Measurements from ENCODE around the gene KCNG4.
"Not testable (repeated sequence)": the region's sequence is repeated elsewhere in the genome, so short reads cannot be mapped to it uniquely, and the experiment has no call there.

Gene KCNG4

DNA sequence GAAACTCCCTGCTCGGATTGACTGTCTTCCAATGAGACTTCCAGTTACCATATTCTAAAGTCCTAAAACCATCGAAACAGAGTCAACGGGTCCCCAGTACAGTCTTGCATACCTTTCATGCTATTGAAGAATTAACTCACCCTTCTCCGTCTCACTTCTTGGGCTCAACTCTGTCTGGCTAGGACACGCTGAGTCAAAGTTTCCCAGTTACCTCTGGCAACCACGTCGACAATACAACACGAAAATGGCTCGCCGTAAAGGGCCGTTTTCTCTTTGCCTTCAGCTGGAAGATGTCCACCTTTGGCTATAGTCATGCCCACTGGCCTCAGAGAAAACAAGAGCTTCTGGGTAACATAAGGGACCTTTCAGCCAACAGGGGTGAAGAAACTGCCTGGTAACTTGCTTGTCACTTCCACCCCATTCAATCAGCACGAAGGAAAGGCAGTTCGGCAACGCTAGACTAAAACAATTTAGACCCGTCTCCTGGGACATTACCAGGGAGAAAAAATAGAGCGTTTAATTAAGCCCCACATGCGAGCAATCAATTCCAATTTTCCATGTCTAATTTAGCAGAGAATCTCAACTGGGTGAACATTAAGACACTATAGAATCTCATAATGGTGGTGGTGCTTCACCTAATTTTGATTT is 21.5 kb downstream of the KCNG4 start:
- in situ Hi-C loops (cut with MboI; ENCODE audit: low pct_unique_long_range_greater_than_20kb, low sequenced_read_pairs) = no loop called here
- DNase-seq = no peak

DNA sequence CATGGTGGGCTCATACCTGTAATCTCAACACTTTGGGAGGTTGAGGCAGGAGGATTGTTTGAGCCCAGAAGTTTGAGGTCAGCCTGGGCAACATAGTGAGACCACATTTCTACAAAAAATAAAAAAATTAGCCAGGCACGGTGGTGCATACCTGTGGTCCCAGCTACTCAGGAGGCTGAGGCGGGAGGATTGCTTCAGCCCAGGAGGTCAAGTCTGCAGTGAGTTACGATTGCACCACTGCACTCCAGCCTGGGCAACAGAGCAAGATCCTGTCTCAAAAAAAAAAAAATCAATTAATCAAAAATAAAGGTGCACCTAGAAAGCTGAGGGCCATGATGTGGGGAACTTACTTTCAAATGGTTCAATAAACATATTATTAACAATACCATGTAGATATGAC is 23.7 kb downstream of the KCNG4 start:
- in situ Hi-C loops (cut with MboI; ENCODE audit: low pct_unique_long_range_greater_than_20kb, low sequenced_read_pairs); DNase-seq: not testable (repeated sequence)

DNA sequence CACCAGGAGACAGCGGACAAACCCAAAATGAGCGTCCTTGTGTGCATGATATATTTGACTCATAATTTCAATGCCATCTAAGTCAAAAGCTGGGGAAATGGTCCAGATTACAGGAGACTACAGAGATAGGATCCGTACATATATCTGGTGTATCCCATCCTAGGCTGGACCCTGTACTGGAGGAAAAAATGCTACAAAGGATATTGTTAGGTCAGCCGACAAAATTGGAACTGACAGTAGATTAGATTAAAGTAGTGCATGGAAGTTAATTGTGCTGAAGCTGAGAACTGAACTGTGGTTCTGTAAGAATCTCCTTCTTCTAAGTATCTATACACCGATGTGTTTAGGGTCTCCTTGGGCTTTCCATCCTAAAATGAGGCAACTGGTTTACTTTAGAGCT is 24.3 kb downstream of the KCNG4 start:
- in situ Hi-C loops (cut with MboI; ENCODE audit: low pct_unique_long_range_greater_than_20kb, low sequenced_read_pairs) = no loop called here

DNA sequence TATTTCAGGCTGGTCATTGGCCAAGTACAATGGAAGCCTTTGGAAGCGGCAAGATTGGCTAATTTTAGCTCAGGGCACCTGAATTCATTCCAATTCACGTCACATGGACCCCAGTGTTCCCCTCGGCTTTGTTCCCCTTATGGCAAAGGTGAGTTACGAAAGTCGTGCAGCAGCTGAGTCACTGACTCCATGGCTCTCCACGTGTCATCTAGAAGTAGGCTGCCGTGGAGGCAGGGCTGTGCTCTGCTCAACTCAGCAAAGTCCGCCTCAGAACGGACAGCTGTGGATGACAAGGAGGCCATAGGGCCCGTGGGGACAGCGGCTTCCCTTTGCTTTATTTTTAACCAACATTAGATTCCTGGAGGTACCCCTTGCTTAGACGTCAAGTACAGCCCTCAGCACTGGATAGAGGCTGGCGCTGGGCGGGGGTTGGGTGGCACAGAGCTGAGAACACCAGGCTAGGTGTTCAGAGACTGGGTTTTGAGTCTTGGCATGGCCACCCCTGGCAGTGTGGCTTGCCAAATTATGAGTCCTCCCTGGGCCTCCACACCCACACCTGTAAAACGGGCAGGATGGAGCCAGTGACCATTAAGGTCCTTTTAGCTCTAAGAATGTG is 25.3 kb downstream of the KCNG4 start:
- in situ Hi-C loops (cut with MboI; ENCODE audit: low pct_unique_long_range_greater_than_20kb, low sequenced_read_pairs) = no loop called here

More for the DNA sequence above, 24.3 kb downstream of the KCNG4 start:
- no peak for DNase-seq

DNA sequence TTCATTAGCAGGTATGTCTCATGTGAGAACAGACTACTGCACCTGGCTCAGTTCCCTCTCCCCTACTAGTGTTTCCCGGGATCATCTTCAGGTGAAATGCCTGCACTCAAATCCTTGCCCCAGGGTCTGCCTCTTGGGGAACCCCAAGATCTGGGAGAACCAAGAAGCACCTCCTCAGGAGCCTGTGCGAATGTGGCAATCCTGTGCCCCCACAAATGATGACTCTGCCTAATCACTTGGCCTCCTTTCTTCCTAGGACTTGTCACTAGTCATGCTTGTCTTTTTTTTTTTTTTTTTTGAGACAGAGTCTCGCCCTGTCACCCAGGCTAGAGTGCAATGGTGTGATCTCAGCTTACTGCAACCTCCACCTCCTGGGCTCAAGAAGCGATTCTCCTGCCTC is 27.2 kb downstream of the KCNG4 start:
- in situ Hi-C loops (cut with MboI; ENCODE audit: low pct_unique_long_range_greater_than_20kb, low sequenced_read_pairs) = no loop called here
- no peak for DNase-seq

More for the DNA sequence above, 25.3 kb downstream of the KCNG4 start:
- no peak for DNase-seq

DNA sequence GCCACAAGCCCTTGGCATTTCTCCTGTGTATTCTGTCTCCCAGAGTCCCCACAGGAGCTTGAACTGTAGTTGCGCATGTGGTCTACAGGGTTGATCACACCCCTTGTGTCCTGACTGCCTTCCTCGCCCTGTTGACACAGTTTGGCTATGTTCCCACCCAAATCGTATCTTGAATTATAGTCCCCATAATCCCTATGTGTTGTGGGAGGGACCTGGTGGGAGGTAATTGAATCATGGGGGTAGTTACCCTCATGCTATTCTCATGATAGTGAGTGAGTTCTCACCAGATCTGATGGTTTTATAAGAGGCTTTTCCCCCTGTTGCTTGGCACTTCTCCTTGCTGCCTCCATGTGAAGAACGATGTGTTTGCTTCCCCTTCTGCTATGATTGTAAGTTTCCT is 27.7 kb downstream of the KCNG4 start:
- in situ Hi-C loops (cut with MboI; ENCODE audit: low pct_unique_long_range_greater_than_20kb, low sequenced_read_pairs) = no loop called here
- no peak for DNase-seq

DNA sequence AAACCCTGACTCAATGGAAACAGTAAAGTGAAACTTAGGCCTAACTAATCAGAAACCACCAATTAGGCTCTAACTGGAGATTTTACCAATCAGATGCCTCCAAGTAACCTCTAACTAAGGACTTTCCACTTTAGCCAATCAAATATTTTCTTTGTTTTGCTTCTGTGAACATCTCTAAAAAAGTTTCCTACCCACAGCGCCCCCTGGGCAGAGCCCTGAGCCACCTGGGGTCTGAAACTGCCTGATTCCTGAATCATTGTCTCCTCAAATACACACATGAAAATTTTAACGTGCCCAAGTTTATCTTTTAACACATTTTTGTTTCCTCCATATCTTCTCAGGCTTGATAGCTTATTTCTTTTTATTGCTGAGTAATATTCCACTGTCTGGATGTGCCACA is 29.8 kb downstream of the KCNG4 start:
- in situ Hi-C loops (cut with MboI; ENCODE audit: low pct_unique_long_range_greater_than_20kb, low sequenced_read_pairs) = no loop called here
- no peak for DNase-seq

DNA sequence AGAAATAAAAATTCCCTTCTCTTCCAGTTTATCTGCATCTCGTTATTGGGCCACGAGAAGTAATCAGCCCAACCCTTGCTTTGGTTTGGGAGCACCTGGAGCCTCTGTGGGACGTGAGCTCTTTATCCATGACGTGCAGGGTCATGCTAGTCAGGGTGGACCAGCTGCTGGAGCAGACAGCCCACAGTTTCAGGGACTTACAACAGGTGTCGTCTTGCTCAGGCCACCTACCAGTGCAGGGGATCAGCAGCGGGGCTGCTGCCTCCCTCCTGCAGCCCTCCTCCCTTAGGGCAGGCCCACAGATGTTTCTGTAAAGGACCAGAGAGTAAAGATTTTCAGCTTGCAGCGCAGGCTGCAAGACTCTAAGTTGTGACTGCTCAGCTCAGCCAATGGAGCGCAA is 31.9 kb downstream of the KCNG4 start:
- DNase-seq = no peak
- in situ Hi-C loops (cut with MboI; ENCODE audit: low pct_unique_long_range_greater_than_20kb, low sequenced_read_pairs) = no loop called here

DNA sequence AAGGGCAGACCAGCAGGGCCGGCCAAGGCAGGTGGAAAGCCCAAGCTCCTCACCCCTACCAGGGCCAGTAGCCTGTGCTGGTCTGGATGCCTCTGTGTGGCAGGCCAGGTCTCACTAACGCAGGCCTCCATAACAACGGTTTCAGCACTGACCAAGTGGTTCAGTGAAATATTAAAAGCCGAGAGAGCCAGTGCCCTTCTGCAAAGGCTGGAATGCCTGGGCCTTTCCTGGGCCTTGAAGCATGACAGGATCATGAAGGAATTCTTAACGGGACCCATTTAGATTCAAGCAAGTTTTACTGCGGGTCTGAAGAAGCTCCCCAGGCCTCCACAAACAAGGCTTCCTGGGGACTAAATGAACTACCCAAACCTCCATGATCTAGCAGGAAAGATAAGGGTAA is 32.6 kb downstream of the KCNG4 start:
- in situ Hi-C loops (cut with MboI; ENCODE audit: low pct_unique_long_range_greater_than_20kb, low sequenced_read_pairs) = no loop called here
- DNase-seq = no peak

DNA sequence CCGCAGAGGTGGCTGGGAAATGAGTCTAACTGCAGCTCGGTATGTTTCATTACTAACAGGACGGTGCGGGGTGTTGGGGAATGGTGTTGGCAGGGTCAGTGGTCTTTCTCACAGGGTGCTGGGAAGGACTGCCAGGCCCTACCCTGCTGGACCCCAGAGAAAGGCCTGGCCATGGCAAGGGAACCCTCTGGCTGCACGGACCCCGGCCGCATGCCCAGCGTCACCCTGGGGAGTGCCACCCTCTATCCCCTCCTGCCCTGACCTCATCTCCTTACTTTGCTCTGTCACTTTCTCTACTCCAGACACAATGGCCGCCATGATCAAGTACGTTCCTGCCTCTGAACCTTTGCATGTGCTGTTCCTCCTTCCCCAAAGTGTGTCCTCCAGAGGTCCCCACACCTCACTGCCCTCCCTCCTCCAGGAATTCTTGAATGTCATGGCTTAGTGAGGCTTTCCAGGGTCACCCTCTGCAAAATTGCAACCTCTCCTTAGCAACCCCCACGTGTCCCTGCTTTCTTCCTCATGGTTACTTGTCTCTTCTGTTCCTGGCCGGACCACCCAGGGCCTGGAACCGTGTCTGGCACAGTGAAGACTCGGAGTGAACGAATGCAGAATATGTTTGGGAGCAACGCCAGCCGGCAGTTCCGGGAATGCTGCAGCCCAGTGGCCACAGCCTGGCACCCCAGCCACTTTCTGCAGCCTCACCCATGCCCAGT is 33.7 kb downstream of the KCNG4 start:
- in situ Hi-C loops (cut with MboI; ENCODE audit: low pct_unique_long_range_greater_than_20kb, low sequenced_read_pairs) = no loop called here
- no peak for DNase-seq

DNA sequence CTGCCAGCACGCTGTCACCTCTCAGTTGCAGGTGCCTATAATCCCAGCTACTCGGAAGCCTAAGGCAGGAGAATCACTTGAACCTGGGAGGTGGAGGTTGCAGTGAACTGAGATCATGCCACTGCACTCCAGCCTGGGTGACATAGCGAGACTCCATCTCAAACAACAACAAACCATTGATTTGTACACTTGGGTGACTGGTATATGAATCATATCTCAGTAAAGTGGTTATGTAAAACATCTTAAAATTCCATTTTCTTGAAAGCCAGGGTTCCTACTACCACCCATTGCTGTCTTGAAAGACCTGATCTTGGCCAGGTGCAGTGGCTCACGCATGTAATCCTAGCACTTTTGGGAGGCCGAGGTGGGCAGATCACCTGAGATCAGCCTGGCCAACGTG is 34.7 kb downstream of the KCNG4 start:
- in situ Hi-C loops (cut with MboI; ENCODE audit: low pct_unique_long_range_greater_than_20kb, low sequenced_read_pairs); DNase-seq: not testable (repeated sequence)

DNA sequence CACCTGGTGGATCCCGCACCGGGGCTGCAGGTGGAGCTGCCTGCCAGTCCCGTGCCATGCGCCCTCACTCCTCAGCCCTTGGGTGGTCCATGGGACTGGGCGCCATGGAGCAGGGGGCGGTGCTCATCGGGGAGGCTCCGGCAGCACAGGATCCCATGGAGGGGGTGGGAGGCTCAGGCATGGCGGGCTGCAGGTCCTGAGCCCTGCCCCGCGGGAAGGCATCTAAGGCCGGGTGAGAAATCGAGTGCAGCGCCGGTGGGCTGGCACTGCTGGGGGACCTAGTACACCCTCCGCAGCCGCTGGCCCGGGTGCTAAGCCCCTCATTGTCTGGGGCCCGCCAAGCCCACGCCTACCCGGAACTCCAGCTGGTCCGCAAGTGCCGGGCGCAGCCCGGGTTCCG is 35.3 kb downstream of the KCNG4 start:
- DNase-seq; in situ Hi-C loops (cut with MboI; ENCODE audit: low pct_unique_long_range_greater_than_20kb, low sequenced_read_pairs): not testable (repeated sequence)

DNA sequence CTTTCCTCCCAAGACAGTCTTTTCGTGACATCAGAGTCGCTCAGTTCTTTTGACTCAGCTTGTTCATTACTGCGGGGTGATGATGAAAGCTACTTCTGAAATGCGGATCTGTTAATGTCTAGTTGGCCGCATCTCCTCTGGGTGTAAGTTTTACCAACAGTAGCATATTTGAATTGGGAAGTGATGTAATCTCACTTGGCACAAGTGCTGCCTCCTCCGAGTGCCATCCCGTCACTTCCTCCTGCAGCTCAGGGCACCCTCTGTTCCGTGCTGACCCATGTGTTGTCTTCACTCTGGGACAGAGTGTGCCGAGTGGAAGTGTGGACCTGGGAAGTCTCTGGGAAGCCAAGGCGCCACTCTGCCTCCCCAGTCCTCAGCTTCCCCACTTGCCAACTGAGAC is 40.0 kb downstream of the KCNG4 start:
- peak; percentile 35 for DNase-seq
- in situ Hi-C loops (cut with MboI; ENCODE audit: low pct_unique_long_range_greater_than_20kb, low sequenced_read_pairs) = no loop called here

DNA sequence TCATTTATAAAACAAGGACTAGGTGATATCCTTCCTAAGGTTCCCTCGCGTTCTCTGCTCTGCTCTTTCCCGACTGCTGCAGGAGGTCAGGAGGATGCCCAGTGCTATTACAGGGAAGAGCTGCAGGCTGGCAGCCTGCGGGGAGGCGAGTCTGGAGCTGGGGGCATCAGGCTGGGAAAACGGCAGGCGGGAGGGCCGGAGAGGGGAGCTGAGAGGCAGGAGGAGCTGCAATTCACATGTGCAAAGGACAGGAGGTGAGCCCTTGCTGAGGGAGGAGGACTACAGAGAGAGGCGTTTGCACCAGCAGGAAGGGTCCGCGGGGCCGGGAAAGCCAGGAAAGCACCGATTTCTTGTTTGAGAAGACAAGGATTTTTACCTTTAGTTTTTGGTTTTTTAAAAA is 40.7 kb downstream of the KCNG4 start:
- DNase-seq = no peak
- in situ Hi-C loops (cut with MboI; ENCODE audit: low pct_unique_long_range_greater_than_20kb, low sequenced_read_pairs) = no loop called here

DNA sequence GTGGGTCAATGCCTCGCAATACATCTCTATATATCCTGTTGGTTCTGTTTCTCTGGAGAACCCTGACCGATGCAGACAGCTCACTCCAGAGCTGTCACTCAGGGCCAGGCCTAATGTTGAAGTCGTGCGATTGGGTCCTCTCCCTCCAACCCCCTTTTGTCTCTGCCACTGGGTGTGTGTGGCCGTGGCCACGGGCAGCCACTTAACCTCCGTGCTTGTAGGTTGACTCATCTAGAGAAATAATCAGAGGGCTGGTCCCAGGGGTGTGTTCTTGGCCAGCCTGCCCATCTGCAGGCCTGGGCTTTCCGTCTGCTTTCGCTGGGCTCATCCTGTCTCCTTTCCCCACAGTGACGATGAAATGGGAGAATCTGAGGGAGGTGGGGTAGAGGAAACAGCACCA is 41.4 kb downstream of the KCNG4 start:
- in situ Hi-C loops (cut with MboI; ENCODE audit: low pct_unique_long_range_greater_than_20kb, low sequenced_read_pairs) = no loop called here
- no peak for DNase-seq

DNA sequence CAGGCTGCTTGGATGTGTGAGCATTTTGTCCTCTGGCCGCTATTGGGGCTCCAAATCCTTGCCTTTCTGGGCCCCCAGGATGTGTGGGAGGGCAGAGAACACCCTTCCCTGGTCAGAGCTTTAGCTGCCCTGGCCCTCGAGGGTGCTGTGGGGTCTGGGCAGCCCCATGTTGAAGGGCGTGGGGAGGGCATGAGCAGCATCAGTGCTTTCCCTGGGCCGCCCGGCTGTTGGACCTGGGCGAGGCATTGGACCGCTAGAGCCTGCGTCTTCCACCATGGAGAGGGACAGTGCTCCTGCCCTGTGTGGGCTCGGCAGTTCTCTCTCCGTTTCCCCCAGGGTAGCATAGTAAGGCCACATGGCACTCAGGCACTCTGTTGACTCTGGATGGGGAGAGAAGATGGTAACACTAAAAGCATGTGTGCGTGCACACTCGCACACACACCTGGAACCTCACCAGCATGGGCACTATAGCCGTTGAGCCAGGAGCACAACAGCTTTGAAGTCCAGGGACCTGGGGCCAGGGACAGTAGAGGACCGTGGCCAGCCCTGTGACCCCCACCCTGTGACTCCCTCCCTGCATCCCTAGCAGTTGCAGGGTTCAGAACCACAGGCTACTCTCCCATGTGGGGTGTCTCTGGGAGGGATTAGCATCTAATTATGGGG is 42.2 kb downstream of the KCNG4 start:
- in situ Hi-C loops (cut with MboI; ENCODE audit: low pct_unique_long_range_greater_than_20kb, low sequenced_read_pairs) = no loop called here
- no peak for DNase-seq

DNA sequence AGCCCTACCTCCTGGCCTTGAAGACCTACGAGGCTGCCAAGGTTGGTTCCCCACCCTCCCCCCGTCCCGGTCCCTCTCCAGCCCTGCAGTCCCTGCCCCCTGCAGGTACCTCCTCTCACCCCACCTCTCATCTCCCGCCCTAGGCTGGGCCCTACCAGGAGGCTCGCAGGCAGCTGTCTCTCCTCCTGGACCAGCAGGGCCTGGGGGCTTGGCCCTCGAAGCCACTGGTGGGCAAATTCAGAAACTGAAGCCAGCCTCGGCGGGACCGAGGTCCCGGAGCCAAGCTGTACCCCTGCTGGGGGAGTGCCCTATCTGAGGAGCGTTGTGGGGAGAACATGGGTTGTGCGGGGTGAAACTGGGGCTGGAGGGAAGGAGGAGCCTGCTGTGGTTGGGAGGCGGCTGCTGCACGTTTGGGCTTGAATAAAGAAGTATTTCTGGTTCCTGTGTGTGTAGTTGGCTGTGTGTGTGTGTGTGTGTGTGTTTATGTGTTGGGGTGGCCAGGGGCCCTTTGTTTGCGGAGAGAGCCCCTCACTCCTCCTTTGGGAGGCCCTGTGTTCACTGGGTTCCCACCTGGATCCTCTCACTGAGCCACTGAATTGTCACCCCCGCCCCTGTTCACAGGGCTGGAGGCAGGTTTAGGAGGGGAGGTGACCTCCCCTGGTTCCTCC is 43.0 kb downstream of the KCNG4 start:
- DNase-seq = no peak
- in situ Hi-C loops (cut with MboI; ENCODE audit: low pct_unique_long_range_greater_than_20kb, low sequenced_read_pairs) = no loop called here

DNA sequence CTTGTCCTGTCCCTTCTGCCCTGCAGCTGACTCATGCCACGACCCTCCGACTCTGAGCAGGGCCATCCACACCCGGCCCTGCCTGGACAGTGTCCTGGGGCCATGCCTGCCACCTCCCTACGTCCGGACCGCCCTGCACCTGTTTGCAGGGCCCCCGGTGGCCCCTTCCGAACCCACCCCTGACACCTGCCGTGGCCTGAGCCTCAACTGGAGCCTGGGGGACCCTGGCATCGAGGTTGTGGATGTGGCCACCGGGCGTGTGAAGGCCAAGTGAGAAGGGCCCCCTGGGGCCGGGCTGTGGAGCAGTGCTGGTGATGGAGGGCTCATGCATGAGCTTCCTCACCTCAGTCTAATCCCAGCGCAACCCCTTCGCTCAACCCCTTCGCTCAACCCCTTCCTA is 43.7 kb downstream of the KCNG4 start:
- in situ Hi-C loops (cut with MboI; ENCODE audit: low pct_unique_long_range_greater_than_20kb, low sequenced_read_pairs) = no loop called here
- no peak for DNase-seq

DNA sequence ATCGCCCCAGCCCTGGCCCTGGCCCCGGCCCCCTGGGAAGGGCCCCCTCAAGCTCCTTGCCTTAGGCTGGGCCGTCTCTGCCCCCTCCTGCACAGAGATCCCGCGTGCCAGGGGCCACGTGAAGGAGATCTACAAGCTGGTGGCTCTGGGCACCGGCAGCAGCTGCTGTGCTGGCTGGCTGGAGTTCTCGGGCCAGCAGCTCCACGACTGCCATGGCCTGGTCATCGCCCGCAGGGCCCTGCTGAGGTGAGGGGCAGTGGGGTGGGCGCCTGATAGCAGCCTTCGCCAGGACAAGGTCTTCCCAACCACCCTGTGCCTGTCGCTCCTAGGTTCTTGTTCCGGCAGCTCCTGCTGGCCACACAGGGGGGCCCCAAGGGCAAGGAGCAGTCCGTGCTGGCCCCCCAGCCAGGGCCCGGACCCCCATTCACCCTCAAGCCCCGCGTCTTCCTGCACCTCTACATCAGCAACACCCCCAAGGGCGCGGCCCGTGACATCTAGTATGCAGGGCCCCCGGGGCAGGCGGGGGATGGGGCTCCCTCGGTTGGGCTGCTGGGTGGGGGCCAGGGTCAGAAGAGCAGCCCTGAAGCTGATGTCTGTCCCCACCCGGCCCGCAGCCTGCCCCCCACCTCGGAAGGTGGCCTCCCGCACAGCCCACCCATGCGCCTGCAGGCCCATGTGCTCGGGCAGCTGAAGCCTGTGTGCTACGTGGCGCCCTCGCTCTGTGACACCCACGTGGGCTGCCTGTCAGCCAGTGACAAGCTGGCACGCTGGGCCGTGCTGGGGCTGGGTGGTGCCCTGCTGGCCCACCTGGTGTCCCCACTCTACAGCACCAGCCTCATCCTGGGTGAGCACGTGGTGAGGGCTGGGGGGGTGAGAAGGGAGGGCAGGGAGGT is 44.4 kb downstream of the KCNG4 start:
- in situ Hi-C loops (cut with MboI; ENCODE audit: low pct_unique_long_range_greater_than_20kb, low sequenced_read_pairs) = no loop called here
- DNase-seq = no peak
